ENCODE measurements around the gene MYO10.

DNA sequence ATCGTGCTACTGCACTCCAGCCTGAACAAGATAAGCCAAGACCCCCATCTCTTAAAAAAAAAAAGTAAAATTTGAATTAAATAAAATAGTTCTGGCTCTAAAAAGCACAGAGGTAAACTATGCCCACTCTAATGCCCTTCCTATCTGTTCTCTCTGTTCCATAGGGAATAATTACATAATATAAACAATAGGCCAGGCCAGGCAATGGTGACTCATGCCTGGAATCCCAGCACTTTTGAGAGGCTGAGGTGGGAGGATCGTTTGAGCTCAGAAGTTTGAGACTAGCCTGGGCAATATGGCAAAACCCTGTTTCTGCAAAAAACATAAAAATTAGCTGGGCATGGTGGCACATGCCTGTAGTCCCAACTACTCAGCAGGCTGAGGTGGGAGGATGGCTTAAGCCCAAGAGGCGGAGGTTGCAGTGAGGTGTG, 47.4 kb downstream of the MYO10 start:
- TF ChIP-seq, protein P1, sequence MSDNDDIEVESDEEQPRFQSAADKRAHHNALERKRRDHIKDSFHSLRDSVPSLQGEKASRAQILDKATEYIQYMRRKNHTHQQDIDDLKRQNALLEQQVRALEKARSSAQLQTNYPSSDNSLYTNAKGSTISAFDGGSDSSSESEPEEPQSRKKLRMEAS (CRISPR knock-in tag; IDR thresholded peaks at IDR 0.05) = no peak
- TF ChIP-seq, protein P2, sequence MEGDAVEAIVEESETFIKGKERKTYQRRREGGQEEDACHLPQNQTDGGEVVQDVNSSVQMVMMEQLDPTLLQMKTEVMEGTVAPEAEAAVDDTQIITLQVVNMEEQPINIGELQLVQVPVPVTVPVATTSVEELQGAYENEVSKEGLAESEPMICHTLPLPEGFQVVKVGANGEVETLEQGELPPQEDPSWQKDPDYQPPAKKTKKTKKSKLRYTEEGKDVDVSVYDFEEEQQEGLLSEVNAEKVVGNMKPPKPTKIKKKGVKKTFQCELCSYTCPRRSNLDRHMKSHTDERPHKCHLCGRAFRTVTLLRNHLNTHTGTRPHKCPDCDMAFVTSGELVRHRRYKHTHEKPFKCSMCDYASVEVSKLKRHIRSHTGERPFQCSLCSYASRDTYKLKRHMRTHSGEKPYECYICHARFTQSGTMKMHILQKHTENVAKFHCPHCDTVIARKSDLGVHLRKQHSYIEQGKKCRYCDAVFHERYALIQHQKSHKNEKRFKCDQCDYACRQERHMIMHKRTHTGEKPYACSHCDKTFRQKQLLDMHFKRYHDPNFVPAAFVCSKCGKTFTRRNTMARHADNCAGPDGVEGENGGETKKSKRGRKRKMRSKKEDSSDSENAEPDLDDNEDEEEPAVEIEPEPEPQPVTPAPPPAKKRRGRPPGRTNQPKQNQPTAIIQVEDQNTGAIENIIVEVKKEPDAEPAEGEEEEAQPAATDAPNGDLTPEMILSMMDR (IDR thresholded peaks at IDR 0.05) = no peak
- TF ChIP-seq, protein P3, sequence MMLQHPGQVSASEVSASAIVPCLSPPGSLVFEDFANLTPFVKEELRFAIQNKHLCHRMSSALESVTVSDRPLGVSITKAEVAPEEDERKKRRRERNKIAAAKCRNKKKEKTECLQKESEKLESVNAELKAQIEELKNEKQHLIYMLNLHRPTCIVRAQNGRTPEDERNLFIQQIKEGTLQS (CRISPR knock-in tag; conservative IDR thresholded peaks at IDR 0.05) = no peak
- TF ChIP-seq EMX1 (CRISPR knock-in tag; IDR thresholded peaks at IDR 0.05) (no peak), FOXK1 (CRISPR knock-in tag; IDR thresholded peaks at IDR 0.05) (no peak)
- TF ChIP-seq, protein P4, sequence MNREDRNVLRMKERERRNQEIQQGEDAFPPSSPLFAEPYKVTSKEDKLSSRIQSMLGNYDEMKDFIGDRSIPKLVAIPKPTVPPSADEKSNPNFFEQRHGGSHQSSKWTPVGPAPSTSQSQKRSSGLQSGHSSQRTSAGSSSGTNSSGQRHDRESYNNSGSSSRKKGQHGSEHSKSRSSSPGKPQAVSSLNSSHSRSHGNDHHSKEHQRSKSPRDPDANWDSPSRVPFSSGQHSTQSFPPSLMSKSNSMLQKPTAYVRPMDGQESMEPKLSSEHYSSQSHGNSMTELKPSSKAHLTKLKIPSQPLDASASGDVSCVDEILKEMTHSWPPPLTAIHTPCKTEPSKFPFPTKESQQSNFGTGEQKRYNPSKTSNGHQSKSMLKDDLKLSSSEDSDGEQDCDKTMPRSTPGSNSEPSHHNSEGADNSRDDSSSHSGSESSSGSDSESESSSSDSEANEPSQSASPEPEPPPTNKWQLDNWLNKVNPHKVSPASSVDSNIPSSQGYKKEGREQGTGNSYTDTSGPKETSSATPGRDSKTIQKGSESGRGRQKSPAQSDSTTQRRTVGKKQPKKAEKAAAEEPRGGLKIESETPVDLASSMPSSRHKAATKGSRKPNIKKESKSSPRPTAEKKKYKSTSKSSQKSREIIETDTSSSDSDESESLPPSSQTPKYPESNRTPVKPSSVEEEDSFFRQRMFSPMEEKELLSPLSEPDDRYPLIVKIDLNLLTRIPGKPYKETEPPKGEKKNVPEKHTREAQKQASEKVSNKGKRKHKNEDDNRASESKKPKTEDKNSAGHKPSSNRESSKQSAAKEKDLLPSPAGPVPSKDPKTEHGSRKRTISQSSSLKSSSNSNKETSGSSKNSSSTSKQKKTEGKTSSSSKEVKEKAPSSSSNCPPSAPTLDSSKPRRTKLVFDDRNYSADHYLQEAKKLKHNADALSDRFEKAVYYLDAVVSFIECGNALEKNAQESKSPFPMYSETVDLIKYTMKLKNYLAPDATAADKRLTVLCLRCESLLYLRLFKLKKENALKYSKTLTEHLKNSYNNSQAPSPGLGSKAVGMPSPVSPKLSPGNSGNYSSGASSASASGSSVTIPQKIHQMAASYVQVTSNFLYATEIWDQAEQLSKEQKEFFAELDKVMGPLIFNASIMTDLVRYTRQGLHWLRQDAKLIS (CRISPR knock-in tag; IDR thresholded peaks at IDR 0.05; ENCODE audit: borderline replicate concordance) = no peak
